Thoracic aorta endothelial cell (primary cell): ENCODE data around the gene FLVCR1. TPM values are rescaled to one million over a fixed set of nuclear protein-coding genes. Genes with fewer than 3 reads are reported as not detected.

Source experiments
- small RNA-seq: library from RNA; depleted of rRNA; stranded (forward); fragments of <200 nt; gene quantifications from one replicate; pipeline ENCODE3, GENCODE V24; 2012
- total RNA-seq: library from RNA; depleted of rRNA; stranded (reverse); fragments of >200 nt; gene quantifications from 2 replicates; pipeline ENCODE4 v1.2.3, GENCODE V29; 2012

Gene FLVCR1
- total RNA-seq, result 10.1 and 13.1 TPM in 2 replicates

GRCh38 chr1:212857992-212858460, at the start of gene FLVCR1:
TSS of gene FLVCR1 (plus strand) at chr1:212858275. CDS start at chr1:212858453, 178 bp downstream.

GRCh38 chr1:212847549-212847948, 10.5 kb upstream of the FLVCR1 start, which contains the start of gene SPATA45:
TSS of gene SPATA45 (minus strand) at chr1:212847649. CDS start at chr1:212836149, 11,500 bp downstream.

Small RNAs within 50 kb of the gene (small RNA-seq; reads per million reads assigned to genes)
- not detected for gene AC104333.1
- not detected for gene AC104333.2

Other genes with a start within 250 kb of the FLVCR1 start
- 1.4 and 2.4 TPM in 2 replicates for gene ATF3, start 249.5 kb upstream of the FLVCR1 start, total RNA-seq
- gene BATF3, start 158.4 kb upstream of the FLVCR1 start, total RNA-seq, result 0.65 and 1.2 TPM in 2 replicates
- gene NSL1, start 66.5 kb upstream of the FLVCR1 start, total RNA-seq, result 41.3 and 48.1 TPM in 2 replicates
- 12.2 and 15.4 TPM in 2 replicates for gene TATDN3, start 66.4 kb upstream of the FLVCR1 start, total RNA-seq
- gene SPATA45, start 10.6 kb upstream of the FLVCR1 start, total RNA-seq, result not detected in 2 replicates
- 0.14 and 0.27 TPM in 2 replicates for gene VASH2, start 92.3 kb downstream of the FLVCR1 start, total RNA-seq
- gene ANGEL2, start 157.6 kb downstream of the FLVCR1 start, total RNA-seq, result 53.1 and 60.2 TPM in 2 replicates
- 31.2 and 32.6 TPM in 2 replicates for gene RPS6KC1, start 193.0 kb downstream of the FLVCR1 start, total RNA-seq